HepG2 (cell line): ENCODE data around the gene MFRP. TPM values are rescaled to one million over a fixed set of nuclear protein-coding genes. Genes with fewer than 3 reads are reported as not detected.
A peak's percentile ranks its signal among the peaks of the same experiment; 100 is the strongest.

ENCODE experiments used
- CREM ChIP-seq, 2 experiments: sonication (generic) in 1 of 2; formaldehyde crosslinking in 1 of 2; IDR thresholded peaks; 2 replicates each; pipeline versions ENCODE4 v1.4.0 to v1.6.1; 2016 to 2020; ENCODE audit warnings: antibody characterized with exemption in 1 of 2, mild to moderate bottlenecking in 1 of 2, missing genetic modification reagents in 1 of 2
- MEIS1 ChIP-seq: sonication (generic); formaldehyde crosslinking; IDR thresholded peaks from 2 replicates; pipeline ENCODE4 v1.9.0; 2021; ENCODE audit warnings: mild to moderate bottlenecking, missing genetic modification reagents, moderate library complexity, borderline replicate concordance
- REST ChIP-seq, 2 experiments: IDR thresholded peaks; 2 replicates each; pipeline ENCODE4 v1.6.1; 2011 to 2012; ENCODE audit warnings: low read length in 2 of 2, borderline replicate concordance in 1 of 2, low read depth in 1 of 2, mild to moderate bottlenecking in 1 of 2, moderate library complexity in 1 of 2
- SNAPC2 ChIP-seq: sonication (generic); formaldehyde crosslinking; IDR thresholded peaks from 2 replicates; pipeline ENCODE4 v1.8.1; 2022; ENCODE audit warnings: mild to moderate bottlenecking, missing genetic modification reagents
- SRF ChIP-seq: IDR thresholded peaks from 2 replicates; pipeline ENCODE4 v1.6.1; 2011; ENCODE audit warnings: mild to moderate bottlenecking, low read depth, low read length, moderate library complexity
- ZNF230 ChIP-seq: sonication (generic); formaldehyde crosslinking; IDR thresholded peaks from 2 replicates; pipeline ENCODE4 v1.4.0; 2020; ENCODE audit warnings: mild to moderate bottlenecking, missing genetic modification reagents
- ZNF335 ChIP-seq: sonication (generic); formaldehyde crosslinking; IDR thresholded peaks from 2 replicates; pipeline ENCODE4 v1.4.0; 2020; ENCODE audit warnings: missing genetic modification reagents
- ZNF484 ChIP-seq: sonication (generic); formaldehyde crosslinking; IDR thresholded peaks from 2 replicates; pipeline ENCODE4 v1.5.1; 2020; ENCODE audit warnings: mild to moderate bottlenecking, low read depth, missing genetic modification reagents, borderline replicate concordance
- ZNF496 ChIP-seq: sonication (generic); formaldehyde crosslinking; IDR thresholded peaks from 2 replicates; pipeline ENCODE4 v1.8.1; 2023; ENCODE audit warnings: mild to moderate bottlenecking, moderate library complexity, missing genetic modification reagents; ENCODE audit not compliant: insufficient replicate concordance
- ZNF577 ChIP-seq: sonication (generic); formaldehyde crosslinking; IDR thresholded peaks from 2 replicates; pipeline ENCODE4 v1.4.0; 2020; ENCODE audit warnings: mild to moderate bottlenecking, low read depth, missing genetic modification reagents, borderline replicate concordance
- ZNF644 ChIP-seq: IDR thresholded peaks from 2 replicates; pipeline ENCODE4 v1.6.1; 2016; ENCODE audit warnings: low read depth
- ZNF720 ChIP-seq: sonication (generic); formaldehyde crosslinking; IDR thresholded peaks from 2 replicates; pipeline ENCODE4 v1.4.0; 2020; ENCODE audit warnings: missing genetic modification reagents
- polyA plus RNA-seq, 8 experiments: library from polyadenylated mRNA; depleted of rRNA in 3 of 8; stranded (reverse) in 7 of 8; unstranded in 1 of 8; fragments of >200 nt; fragmentation: Illumina TruSeq in 4 of 8; extraction: Trizol in 4 of 8; gene quantifications; 2 replicates each; pipeline versions ENCODE4 v1.2.1 to v1.2.3, GENCODE V29; 2011 to 2016; ENCODE audit warnings: low read depth in 4 of 8, missing spikeins in 1 of 8, mixed read lengths in 1 of 8; ENCODE audit not compliant: insufficient read depth in 1 of 8
- total RNA-seq, 5 experiments: library from RNA; depleted of rRNA; stranded (reverse); fragments of >200 nt; fragmentation: Illumina TruSeq; extraction: Trizol; gene quantifications; 2 replicates each; pipeline ENCODE4 v1.2.3, GENCODE V29; 2016; ENCODE audit warnings: low read depth in 1 of 5
- TF ChIP-seq, protein P1 (sequence below): sonication (generic); formaldehyde crosslinking; IDR thresholded peaks from 2 replicates; pipeline ENCODE4 v1.4.0; 2020; ENCODE audit warnings: missing genetic modification reagents, borderline replicate concordance
- TF ChIP-seq, protein P2 (sequence below): sonication (generic); formaldehyde crosslinking; IDR thresholded peaks from 2 replicates; pipeline ENCODE4 v1.5.1; 2020; ENCODE audit warnings: mild to moderate bottlenecking, missing genetic modification reagents, moderate library complexity
- TF ChIP-seq, protein P3 (sequence below): sonication (generic); formaldehyde crosslinking; IDR thresholded peaks from 2 replicates; pipeline ENCODE4 v1.5.0; 2020; ENCODE audit warnings: mild to moderate bottlenecking, missing genetic modification reagents, moderate library complexity
- TF ChIP-seq, protein P4 (sequence below): conservative IDR thresholded peaks from 2 replicates; pipeline ENCODE4 v1.6.1; 2018; ENCODE audit warnings: missing genetic modification reagents

Gene MFRP
- total and polyA plus RNA-seq, 2 of the 13 experiments (the other 11 are each of a cell fraction or from before 2014, with no cell fraction given): not detected

DNA sequence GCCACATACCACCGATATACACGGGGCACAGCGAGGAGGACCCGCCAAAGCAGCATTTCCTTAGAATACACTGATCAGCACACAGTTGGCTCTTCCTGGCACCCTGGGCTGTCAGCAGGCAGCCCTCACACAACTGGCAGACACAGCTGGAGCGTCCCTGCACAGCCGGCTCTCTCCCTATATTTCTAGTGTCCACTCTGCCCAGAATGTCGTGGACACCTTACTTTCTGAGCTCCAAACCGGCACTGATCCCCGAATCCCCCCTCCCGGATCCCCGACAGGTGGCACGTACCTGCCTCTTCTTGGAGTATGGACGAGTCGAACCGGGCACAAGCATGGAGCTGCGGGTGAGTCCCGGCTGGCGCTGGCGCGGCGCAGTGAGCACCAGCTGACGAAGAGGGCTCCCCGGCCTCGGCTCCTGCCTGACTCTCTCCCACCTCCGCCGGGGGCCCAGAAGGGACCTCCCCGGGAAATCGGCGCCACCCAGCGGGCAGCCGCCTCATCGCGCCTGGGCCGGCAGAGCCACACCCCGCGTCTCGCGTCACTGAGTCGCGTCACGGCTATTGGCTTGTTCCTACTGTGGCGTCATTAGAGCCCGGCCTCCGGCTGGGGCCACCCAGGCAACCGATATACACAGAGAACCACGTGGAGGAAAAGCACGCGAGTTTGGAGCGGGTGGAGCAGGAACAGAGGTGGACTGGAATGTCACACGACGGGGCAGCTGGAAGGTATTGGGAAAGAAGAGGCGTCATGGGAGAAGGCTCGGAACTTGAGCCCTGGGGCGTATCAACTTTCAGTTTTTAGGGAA, 34.9 kb upstream of the MFRP start, which contains the start of gene USP2 (continued):
- peak; percentile 78 for TF ChIP-seq CREM (IDR thresholded peaks at IDR 0.05)
- TF ChIP-seq CREM (CRISPR knock-in tag; IDR thresholded peaks at IDR 0.05): peak; percentile 56; the same call in 1 of the 2 replicates
- TF ChIP-seq, protein P1, sequence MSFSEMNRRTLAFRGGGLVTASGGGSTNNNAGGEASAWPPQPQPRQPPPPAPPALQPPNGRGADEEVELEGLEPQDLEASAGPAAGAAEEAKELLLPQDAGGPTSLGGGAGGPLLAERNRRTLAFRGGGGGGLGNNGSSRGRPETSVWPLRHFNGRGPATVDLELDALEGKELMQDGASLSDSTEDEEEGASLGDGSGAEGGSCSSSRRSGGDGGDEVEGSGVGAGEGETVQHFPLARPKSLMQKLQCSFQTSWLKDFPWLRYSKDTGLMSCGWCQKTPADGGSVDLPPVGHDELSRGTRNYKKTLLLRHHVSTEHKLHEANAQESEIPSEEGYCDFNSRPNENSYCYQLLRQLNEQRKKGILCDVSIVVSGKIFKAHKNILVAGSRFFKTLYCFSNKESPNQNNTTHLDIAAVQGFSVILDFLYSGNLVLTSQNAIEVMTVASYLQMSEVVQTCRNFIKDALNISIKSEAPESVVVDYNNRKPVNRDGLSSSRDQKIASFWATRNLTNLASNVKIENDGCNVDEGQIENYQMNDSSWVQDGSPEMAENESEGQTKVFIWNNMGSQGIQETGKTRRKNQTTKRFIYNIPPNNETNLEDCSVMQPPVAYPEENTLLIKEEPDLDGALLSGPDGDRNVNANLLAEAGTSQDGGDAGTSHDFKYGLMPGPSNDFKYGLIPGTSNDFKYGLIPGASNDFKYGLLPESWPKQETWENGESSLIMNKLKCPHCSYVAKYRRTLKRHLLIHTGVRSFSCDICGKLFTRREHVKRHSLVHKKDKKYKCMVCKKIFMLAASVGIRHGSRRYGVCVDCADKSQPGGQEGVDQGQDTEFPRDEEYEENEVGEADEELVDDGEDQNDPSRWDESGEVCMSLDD (CRISPR knock-in tag): no peak
- TF ChIP-seq SRF: no peak
- TF ChIP-seq, protein P2, sequence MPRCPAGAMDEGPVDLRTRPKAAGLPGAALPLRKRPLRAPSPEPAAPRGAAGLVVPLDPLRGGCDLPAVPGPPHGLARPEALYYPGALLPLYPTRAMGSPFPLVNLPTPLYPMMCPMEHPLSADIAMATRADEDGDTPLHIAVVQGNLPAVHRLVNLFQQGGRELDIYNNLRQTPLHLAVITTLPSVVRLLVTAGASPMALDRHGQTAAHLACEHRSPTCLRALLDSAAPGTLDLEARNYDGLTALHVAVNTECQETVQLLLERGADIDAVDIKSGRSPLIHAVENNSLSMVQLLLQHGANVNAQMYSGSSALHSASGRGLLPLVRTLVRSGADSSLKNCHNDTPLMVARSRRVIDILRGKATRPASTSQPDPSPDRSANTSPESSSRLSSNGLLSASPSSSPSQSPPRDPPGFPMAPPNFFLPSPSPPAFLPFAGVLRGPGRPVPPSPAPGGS (CRISPR knock-in tag): peak; percentile 65; the same call in 1 of the 2 replicates
- no peak for TF ChIP-seq ZNF230 (CRISPR knock-in tag)
- no peak for TF ChIP-seq ZNF496
- TF ChIP-seq, protein P3, sequence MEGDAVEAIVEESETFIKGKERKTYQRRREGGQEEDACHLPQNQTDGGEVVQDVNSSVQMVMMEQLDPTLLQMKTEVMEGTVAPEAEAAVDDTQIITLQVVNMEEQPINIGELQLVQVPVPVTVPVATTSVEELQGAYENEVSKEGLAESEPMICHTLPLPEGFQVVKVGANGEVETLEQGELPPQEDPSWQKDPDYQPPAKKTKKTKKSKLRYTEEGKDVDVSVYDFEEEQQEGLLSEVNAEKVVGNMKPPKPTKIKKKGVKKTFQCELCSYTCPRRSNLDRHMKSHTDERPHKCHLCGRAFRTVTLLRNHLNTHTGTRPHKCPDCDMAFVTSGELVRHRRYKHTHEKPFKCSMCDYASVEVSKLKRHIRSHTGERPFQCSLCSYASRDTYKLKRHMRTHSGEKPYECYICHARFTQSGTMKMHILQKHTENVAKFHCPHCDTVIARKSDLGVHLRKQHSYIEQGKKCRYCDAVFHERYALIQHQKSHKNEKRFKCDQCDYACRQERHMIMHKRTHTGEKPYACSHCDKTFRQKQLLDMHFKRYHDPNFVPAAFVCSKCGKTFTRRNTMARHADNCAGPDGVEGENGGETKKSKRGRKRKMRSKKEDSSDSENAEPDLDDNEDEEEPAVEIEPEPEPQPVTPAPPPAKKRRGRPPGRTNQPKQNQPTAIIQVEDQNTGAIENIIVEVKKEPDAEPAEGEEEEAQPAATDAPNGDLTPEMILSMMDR (CRISPR knock-in tag): peak; percentile 99
- TF ChIP-seq ZNF484 (CRISPR knock-in tag): no peak
- TF ChIP-seq, protein P4, sequence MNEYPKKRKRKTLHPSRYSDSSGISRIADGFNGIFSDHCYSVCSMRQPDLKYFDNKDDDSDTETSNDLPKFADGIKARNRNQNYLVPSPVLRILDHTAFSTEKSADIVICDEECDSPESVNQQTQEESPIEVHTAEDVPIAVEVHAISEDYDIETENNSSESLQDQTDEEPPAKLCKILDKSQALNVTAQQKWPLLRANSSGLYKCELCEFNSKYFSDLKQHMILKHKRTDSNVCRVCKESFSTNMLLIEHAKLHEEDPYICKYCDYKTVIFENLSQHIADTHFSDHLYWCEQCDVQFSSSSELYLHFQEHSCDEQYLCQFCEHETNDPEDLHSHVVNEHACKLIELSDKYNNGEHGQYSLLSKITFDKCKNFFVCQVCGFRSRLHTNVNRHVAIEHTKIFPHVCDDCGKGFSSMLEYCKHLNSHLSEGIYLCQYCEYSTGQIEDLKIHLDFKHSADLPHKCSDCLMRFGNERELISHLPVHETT (CRISPR knock-in tag): 0 out of 2 replicates have a peak, but pooled peaks have one; percentile 28
- TF ChIP-seq REST (IDR thresholded peaks at IDR 0.05; ENCODE audit: borderline replicate concordance in 1 of 2, low read depth in 1 of 2, low read length in 2 of 2): no peak
- TF ChIP-seq ZNF577 (CRISPR knock-in tag): no peak
- TF ChIP-seq SNAPC2: no peak
- TF ChIP-seq ZNF335 (CRISPR knock-in tag): 0 out of 2 replicates have a peak, but pooled peaks have one; percentile 41
- TF ChIP-seq ZNF644 (CRISPR knock-in tag): 0 out of 2 replicates have a peak, but pooled peaks have one; percentile 24
- TF ChIP-seq MEIS1 (CRISPR knock-in tag): 0 out of 2 replicates have a peak, but pooled peaks have one; percentile 7
- no peak for TF ChIP-seq ZNF720 (CRISPR knock-in tag)
